NCI-H1694 treated with DMSO at 0.1 percent for 48 hours (cell line): ENCODE results near the gene PCNX2.

ENCODE experiments used
- DNase-seq: peaks from one replicate; lab custom pipeline; 2025; lab: John Stamatoyannopoulos, UW

The PCNX2 gene

DNA sequence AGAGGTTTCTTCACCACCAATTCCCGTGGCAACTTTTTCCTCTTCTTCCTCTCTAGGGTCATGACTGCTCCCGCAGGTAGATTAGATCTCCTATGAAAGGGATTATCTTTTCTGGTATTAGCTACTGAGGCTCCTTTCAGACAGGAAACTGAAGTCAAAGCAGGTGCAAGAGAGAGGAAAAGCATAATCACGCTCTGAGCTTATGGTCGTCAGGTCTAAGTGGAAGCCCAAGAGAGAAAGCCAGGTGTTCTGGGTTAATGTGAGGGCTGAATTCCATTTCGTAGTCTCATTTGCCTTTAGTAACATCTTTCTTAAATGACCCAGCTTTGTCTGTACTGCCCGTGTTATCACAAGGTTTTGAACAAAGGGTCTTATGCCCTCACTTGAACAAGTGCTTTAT is 23.7 kb upstream of the PCNX2 start:
- no peak for DNase-seq

DNA sequence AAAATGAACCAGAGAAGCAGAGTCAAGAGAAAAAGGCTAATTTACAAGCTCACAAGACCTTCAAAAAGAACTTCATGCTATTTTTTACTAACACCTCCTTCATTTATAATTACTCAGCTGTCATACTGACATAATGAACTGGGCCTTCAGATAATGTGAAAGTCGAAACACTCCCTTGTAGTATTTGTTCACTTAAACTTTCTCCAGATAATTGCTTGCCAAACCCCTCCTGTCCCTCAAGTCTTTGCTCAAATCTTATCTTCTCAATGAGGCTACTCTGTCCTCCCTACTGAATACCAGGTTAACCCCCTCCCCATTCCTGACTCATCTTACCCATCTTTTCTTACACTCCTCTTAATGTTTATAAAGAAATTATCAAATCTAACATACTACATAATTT is 20.9 kb upstream of the PCNX2 start:
- DNase-seq: no peak

DNA sequence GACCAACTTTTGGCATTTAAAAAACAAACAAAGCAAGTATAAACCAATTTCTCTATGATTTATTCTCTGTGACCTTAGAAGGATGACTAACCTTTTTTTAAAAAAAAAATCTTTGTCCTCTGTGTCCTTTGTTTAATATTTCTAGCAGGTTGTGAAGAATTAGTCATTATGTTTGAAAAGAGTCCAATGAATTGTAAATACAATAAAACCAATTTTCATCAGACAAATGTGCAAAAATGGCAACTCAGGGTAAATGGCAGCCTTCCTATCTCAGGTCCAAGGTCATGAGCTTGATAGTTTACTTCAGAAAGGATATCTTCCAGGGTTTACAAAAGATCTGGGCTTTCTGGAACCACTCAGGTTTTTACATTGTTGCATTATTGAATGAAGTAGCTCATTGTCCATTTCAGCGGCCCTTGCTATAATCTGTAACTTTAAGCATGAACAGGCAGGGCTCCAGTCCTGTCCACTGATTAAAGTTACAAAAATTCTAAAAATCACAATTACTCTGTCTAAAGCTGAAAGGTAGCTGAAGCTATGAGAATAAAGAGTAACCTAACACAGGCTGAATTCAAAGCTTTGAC is 20.3 kb upstream of the PCNX2 start:
- DNase-seq: no peak

DNA sequence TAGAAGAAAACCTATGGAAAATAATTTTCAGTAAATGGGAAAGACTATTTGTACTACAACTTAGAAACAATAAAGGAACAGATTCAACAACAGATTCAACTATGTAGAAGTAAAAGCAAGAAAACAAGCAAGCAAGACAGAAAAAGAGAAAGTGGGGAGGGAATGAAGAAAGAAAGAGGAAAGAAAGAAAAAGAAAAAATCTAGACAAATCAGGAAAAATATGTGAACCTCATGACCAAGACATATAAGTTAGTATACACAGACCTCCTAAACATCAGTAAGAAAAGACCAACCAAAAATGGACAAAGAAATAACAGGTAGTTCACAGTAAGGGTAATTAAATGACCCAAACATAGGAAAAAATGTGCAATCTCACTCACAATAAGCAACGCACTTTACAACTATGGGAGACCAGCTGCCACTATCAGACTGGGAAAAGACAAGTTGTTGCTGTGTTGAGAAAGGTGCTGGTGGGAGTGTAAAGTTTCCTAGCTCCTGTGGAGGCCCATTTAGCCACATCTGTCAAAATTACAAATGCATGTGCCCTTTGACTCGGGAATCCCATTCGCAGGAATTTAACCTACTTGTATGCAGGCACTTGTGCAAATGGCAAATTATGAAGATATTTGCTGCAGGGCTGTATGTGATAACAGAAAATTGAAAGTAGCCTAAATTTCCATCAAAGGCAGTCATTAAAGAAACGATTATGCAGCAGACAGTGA is 18.1 kb upstream of the PCNX2 start:
- DNase-seq: no peak

DNA sequence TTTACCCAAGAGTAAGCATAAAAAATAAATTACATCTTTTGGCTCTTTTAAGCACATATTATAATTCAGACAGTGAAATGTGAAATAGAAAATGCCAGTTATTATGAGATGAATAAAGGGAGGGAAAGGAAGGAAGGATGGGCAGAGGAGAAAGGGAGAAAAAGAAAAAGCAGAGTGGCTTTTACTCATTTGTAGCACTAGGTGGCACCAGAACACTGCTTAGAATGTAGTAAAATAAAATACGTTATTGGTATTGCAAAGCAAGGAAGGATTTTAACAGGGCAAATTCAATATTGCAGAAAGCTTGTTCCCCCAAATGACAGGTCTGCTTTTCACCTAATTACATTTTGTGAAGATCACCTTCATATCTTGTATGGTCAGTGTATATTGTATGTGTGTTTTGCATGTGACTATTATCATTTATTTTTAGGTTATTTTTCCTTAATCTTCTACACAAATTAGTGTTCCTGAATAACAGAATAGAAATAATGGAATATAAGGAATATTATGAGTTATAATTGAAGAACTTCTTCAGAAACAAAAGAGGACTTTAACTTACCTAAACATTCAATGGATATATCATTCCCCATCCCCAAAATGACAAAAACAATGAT is 9.1 kb upstream of the PCNX2 start:
- DNase-seq: peak; percentile 40

DNA sequence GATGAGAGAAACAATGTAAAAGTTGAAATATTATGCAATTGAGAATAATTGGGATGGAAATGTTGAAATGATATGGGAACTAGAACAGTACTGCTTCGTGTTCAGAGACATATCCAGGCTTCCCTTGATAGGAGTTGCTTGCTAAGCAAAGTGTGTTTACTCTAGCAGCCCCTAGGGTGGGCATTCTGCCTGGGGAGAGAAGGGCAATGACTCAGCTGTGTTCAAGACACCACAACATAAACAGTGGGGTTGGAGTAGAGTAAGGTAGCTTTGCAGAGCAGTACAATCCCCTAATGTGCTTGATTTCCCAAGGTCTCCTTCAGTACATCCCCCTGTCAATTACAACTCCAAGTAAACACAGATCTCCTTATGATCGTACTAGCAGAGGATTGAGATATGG is 4.8 kb upstream of the PCNX2 start:
- no peak for DNase-seq

DNA sequence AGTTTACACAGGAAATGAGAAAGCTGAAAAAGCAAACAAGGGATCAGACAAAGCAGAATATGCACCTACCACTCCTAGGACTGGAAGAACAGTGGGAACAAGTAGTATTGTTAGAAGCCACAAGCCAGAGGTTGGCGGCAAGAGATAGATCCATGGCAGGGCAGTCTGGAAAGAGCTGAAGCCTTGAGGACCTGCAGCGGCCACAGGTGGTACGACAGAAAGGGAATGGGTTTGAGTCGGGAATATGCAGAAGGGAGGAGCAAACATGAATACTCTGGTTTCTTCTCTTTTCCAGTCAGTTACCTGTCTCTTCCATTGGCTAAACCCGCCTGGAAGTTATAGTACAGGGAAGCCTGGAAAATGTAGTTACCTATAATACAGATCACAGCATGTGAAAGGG is 3.9 kb upstream of the PCNX2 start:
- DNase-seq: no peak

DNA sequence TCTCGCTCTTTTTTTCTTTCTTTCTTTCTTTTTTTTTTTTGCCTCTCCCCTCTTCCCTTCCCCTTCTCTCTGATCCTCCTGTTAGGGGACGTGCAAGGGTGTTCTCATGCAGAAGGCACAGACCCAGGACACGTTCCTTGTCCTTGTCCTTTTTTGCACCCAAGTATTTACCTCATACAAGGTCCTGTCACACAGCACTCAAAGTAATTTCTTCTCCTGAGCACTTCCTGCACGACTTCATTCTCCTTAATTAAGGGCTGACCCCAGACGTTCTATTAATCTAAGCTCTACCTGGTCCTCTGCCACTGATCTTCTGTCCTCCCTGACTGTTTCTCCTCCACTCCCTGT is 424 bp upstream of the PCNX2 start:
- no peak for DNase-seq

DNA sequence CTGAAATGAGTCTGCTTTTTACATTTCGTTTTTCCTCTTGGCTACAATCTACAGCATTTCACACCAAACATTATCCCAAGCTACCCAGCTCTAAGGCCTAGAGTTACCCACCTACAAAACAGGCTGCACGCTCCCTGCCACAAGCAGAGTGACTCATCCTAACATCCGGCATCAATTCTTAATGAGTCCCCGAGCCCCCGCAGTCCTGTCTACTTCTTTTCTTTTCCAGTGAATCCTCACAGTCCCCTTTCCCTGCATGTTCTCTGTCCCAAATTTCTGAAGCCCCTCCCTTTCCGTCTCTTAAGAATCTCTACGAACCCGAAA is 650 bp downstream of the PCNX2 start:
- peak; percentile 5 for DNase-seq

DNA sequence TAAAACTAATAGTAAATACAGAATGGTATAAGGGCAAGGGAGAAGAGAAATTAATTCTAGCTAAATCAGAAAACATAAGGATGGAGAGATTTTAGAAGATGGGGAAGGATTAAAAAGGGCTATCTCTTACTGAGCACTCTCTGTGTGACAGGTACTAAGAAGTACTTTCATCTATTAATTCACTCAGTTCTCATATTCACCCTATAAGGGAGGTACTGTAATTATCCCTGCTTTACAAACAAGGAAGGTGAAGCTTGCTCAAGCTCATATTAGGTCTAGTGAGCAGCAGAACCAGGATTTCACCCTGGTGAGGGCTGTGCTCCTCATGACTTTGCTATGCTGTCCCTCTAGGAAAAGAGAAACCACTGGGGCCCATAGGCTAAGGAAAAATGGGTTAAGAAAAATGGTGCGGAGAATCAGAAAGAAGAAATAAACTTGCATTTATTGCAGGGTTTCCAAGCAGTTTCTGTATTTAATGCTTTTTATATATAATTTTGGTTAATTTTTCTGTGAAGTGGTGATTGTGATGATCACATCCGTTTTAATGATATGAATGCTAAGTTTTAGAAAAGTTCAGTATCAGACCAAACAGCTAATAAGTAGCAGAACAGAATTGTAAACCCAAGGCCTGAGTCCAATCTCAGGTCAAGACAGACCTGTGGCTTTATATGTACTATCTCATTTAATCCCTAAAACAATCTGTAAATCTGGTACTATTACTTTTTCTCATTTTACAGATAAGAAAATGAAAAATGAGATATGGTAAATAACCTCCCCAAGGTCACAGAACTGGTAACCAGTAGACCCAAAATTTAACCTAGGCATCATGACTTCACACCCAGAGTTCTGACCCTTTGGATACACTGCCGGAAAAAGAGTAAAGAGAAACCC is 1.7 kb downstream of the PCNX2 start:
- no peak for DNase-seq

DNA sequence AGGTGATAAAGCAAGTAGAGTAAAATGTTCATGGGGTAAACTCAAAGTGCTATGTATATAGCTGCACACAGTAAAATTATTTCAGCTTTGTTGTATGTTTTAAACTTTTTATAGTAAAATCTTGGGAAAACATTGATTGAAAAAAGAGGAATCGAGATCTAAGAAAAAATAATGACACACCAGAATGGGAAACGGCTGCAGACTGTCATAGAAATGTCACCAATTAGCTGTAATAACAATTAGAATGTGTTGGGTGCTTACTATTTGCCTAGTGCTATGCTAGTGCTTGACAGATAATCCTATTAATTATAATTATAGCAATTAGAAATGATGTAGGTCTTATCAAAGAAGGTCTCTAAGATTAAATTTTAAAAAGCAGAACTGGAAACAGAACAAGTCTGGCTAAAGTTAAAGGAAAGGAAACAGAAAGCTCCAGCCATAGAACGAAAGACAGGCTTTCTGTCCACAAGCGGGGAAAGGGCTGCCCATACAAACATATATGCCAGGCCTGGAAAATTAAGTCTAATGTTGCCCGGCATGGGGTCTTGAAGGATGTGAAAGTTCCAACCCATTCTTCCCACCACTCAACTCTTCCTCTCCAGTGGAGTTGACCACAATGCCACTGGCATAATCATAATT is 5.0 kb downstream of the PCNX2 start:
- DNase-seq: no peak

DNA sequence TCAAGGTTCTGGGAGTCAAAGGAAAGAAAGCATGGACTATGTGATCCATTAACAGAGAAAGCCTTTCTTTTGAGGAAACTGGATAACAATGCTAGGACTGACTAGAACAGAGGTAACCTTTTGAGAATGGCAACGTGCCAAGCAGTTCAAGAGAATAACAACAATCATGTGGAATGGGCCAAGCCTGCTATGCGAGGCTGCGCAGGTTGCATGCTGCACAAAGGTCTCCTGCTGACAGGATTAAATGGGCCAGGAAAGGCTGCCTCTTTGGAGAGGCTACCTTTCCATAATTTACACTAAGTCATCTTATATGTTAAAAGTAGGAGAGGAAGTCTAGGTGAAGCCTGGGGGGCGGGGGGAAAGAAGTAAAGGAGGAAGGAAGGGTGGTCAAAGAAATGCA is 5.8 kb downstream of the PCNX2 start:
- no peak for DNase-seq

DNA sequence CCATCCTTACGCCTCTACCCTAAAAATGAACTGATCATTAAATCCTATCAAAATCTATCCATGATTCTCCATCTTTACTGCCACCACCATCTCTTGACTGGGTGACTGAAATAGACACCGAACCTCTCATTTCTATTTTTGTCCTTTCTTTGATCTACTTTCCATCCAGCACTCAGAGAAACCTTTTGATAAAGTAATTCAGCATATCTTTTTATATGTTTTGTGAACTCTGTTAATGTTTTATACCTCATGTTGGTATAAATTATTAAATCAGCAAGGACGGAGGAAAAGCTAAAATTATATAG is 13.0 kb downstream of the PCNX2 start:
- DNase-seq: no peak

DNA sequence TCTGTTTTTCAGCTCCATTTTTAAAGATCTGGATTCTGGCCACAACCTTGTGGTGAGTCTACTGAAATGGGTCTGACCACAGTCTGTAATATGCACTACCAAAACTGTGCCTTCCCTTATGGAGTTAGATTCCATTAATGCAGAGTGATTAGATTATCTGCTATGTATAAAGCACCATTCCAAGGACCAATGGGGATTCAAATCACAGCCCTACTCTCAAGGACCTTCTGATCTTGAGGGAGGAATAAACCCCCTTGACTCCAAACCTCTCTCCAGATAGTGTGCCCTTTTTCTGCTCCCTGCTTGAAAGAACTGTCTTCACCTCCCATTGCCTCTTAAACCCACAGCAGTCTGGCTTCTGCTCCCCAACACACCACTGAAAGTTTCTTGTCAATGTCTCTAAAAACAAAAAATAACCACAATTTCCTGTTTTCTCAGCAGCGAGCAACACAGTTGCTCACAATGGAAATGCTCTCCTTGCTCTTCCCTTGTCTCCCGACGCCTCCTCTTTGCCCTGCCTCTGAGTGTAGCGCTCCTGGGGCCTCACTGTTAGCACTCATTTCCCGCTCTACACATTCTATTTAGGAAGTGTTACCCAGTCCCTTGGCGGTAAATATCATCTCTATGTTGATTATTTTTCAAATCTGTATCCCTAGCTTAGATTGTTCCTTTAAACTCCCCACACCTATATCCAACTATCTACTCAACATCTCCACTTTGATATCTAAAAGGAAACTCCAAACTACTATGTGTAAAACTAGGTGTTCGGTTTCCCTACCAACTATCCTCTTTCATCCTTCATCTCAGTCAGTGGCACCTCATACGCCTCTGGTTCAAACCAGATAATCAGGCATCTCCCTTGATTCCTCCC is 13.6 kb downstream of the PCNX2 start:
- DNase-seq: no peak

DNA sequence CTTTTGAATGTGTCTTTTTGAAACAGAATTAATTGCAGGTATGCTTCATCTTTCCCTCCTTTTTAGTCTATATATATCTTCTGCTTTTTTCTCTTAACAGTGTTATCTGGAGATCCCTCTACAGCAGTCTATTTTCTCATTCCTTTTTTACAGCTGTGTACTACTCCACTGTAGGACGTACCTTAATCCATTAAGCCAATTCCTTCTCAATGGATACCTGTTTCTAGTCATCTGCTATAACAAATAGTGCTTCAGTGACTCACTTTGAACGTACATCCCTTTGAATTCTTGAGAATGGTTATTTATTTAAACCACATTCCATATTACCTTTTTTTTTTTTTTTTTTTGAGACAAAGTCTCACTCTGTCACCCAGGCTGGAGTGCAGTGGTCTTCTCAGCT is 15.6 kb downstream of the PCNX2 start:
- no peak for DNase-seq

DNA sequence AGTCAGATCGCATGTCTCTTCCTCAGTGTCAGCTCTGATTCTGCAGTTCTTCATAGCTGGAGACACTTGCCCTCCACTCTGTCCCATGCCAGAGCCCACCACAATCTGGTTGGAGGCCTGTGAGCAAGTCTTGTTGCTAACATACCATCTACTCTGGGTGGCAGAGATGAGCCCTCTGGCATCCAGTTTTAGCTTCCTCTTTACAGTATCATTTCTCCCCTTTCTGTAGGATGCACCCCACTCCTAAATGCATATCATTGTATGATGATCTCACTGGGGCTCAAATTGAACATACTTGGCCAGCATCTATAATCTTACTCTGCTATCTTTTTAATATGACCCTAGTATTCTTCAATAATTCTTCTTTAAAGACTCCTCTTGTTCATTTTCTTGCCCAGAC is 16.9 kb downstream of the PCNX2 start:
- DNase-seq: no peak

DNA sequence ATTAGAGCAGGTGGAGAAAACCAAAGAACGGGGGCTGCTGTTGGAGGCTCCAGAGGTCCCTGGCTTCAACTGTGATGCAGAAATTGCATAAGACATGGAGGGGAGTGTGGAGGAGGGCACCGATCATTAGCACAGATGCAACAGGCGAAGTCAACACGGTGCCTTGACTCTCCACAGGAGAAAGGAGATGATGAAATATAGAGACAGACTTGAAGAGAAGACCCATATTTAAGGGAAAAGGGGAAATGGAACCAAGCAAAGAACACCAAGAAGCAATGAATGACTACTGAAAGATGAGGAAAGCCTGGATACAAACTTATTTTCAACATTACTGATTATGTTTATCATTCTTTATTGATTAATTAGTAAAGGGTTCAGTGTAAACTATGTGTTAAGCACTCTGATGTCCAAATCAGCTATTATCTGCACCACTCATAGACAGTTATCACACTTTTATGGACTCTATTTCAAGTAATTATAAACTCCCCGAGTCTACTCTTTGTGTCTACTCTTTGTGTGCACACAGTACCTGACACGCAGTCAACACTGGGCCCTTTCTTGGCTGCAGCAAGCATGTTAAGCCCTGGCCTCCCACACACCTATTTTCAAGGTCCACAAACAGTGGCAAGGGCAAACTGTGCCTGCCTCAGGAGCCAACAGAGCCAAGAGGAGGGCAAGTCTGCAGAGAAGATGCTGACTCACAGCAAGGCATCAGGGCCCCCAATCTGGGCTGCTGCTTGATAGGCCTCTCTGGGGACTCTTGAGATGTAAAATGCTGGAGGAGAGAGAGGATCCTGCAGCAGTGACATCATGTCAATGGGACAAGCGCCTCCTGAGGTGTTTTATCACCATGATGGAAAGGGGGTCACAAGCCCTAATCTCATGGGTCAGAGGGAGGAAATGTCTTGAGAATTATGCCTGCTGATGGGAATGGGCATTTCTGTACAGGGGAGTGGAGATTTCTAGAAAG is 17.6 kb downstream of the PCNX2 start:
- DNase-seq: no peak

DNA sequence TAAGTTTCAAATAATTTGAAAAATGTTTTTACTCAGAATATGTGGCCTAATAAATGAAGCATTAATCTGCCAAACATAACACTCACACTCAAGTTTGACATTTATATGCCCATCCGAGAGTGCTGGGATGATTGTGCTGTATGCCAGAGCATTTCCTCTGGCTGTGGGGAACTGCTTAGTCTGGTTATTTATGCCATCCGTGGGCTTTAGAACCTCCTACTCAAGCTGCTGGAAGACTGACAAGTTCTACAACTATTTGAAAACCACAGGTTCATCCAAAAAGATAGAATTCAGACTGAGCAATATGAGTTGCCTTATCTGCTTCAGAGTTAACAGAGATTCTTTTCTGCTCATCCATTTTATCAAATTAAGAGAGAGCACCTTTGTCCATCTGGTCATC is 25.9 kb downstream of the PCNX2 start:
- DNase-seq: no peak

DNA sequence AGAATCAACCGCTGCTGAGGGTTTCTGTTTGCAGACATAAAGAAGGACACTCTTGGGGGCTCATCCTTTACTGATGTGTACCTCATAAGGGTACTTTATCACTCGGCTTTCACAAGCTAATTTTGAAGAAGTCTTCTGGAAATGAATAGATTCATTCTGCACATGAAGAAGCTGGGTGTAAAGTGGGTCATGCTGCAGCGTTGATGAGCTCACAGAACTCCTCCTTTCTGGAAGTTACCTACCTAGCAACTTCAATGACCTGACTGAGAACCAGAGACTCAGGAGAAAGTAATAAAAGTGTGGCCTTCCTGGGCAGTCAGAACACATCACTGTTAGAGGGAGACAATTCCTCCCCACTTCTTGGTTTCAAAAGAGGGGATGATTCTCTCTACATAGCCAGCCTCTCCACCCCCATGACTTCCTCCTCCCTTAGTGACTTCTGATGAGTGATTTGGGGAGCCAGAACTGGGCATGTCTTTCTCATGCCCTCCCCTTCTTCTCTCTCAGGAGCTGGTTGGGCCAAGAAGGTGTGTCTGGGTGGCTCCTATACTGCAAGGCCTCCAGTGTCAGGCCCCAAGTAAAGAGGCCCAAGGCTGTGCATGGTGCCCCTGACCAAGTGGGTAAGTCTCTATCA is 27.0 kb downstream of the PCNX2 start:
- no peak for DNase-seq

DNA sequence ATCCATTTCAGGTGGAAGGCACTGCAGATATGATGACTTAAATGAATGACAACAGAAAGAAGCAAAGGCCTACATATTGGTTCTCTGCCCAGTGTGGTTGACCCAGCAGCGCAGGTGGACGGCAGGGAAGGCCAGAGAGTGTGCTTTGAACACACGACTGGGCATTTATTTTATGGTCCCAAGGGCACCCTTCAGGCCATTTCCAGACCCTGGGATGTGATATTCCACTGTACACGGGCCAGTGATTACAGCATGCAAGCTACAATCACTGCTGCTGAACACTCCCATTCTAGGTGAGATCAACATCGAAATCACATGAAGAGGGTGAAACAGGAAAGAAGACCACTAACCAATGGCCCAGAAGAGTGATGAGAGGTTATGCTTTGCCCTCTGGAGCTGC is 33.8 kb downstream of the PCNX2 start:
- DNase-seq: no peak
